ENCODE results near the gene LRRC43. TPM values are rescaled to one million over a fixed set of nuclear protein-coding genes. Genes with fewer than 3 reads are reported as not detected.

LRRC43 gene
- total and polyA plus RNA-seq, 12 donors, result 0.17 to 4.5 (median 1.1) TPM

DNA sequence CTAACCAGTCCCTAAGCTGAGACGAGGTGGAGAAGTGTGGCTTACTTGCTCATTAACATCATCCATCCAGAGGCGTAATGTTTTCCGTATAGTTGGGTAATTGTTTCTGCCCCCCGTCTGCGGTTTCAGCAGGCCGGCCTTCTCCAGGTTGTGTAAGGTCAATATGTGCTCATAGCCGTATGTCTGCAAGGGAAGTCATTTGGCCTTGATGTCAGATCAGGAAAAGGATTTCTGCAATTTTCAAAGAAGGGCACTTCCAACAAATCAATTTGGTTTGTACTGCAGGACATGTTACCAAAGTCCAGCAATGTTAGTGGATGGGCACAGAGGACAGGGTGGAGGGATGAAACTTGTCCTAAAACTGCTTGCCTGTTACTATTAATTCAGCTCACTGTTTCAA lies 52.8 kb downstream of the LRRC43 start:
- Histone ChIP-seq H3K9me3 (replicated peaks in 1 of 3) (no peaks in the 10 kb centered on the region), H3K4me3 (no peak overlapping the region), H3K27ac (peak overlapping the region in 1 of 5 donors; percentile 38), H3K36me3 (replicated peaks in 1 of 2) (peaks cover 0 to 58% of the 10 kb centered on the region in 2 donors), H3K4me1 (replicated peaks in 1 of 2) (no peaks in the 10 kb centered on the region), H3K27me3 (no peaks in the 10 kb centered on the region)
- no peak for TF ChIP-seq POLR2A (IDR thresholded peaks at IDR 0.05)
- TF ChIP-seq, protein P1, sequence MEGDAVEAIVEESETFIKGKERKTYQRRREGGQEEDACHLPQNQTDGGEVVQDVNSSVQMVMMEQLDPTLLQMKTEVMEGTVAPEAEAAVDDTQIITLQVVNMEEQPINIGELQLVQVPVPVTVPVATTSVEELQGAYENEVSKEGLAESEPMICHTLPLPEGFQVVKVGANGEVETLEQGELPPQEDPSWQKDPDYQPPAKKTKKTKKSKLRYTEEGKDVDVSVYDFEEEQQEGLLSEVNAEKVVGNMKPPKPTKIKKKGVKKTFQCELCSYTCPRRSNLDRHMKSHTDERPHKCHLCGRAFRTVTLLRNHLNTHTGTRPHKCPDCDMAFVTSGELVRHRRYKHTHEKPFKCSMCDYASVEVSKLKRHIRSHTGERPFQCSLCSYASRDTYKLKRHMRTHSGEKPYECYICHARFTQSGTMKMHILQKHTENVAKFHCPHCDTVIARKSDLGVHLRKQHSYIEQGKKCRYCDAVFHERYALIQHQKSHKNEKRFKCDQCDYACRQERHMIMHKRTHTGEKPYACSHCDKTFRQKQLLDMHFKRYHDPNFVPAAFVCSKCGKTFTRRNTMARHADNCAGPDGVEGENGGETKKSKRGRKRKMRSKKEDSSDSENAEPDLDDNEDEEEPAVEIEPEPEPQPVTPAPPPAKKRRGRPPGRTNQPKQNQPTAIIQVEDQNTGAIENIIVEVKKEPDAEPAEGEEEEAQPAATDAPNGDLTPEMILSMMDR (IDR thresholded peaks at IDR 0.05), result no peak
- WGBS, 4 donors, result 50 to 64% (median 54%) methylated on average over 7 of the region's 7 CpGs
- intact Hi-C loops (cut with DNase I), result no loop called here
- peak in 5 of 7 donors; percentile 23 to 56 (median 31) for DNase-seq

DNA sequence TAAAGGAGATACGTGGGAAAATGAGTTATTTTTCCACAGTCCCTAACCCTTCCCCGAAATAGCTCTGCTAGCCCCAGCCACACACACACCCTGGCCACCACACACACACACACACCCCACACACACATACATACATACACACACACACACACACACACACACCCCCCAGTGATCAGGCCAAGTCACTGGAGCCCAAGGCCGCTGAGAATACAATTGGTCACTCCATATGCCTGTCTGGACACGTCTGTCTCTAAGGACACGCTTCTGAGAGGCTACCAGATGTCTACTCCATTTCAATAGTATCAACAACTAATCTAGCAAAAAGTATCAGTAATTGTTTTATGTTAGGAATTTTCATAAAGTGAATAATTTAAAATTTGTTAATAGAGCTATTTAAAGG lies 55.9 kb downstream of the LRRC43 start:
- TF ChIP-seq, protein P1 (IDR thresholded peaks at IDR 0.05), result no peak
- TF ChIP-seq POLR2A (IDR thresholded peaks at IDR 0.05), result no peak
- Histone ChIP-seq H3K27ac (no peak overlapping the region), H3K36me3 (replicated peaks in 1 of 2) (peaks cover 0 to 46% of the 10 kb centered on the region in 2 donors), H3K4me1 (replicated peaks in 1 of 2) (no peaks in the 10 kb centered on the region), H3K27me3 (no peaks in the 10 kb centered on the region), H3K4me3 (no peak overlapping the region), H3K9me3 (replicated peaks in 1 of 3) (no peaks in the 10 kb centered on the region)
- WGBS, 4 donors, result 89 to 92% (median 90%) methylated on average over 5 of the region's 5 CpGs
- intact Hi-C loops (cut with DNase I), result no loop called here
- DNase-seq, result peak in 1 of 7 donors; percentile 35

DNA sequence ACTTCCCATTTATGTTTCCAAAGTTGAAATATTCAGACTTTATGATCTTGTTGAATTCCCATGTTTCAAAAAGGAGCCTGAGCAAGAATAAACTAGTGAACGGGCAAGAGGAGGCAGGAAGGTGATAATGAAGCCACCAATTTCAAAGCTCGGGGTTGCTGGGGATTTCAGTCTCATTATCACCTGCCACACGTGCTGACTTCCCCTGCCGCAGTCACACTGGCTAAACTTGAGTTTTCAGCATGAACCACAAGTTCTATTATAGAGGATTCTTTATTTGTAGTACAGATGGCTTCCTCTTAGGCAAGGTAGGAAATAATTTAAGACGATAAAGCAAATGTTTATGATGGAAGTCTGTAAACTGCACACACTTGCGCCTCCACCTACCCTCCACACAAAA lies 61.0 kb downstream of the LRRC43 start:
- Histone ChIP-seq H3K9me3 (replicated peaks in 1 of 3) (no peaks in the 10 kb centered on the region), H3K4me3 (no peak overlapping the region), H3K27me3 (no peaks in the 10 kb centered on the region), H3K27ac (no peak overlapping the region), H3K4me1 (replicated peaks in 1 of 2) (no peaks in the 10 kb centered on the region), H3K36me3 (replicated peaks in 1 of 2) (peaks cover 0 to 23% of the 10 kb centered on the region in 2 donors)
- WGBS, 4 donors, result 83 to 88% (median 85%) methylated on average over 6 of the region's 6 CpGs
- intact Hi-C loops (cut with DNase I), result no loop called here
- DNase-seq, result peak in 1 of 7 donors; percentile 11
- TF ChIP-seq POLR2A (IDR thresholded peaks at IDR 0.05), result no peak
- TF ChIP-seq, protein P1 (IDR thresholded peaks at IDR 0.05), result no peak

DNA sequence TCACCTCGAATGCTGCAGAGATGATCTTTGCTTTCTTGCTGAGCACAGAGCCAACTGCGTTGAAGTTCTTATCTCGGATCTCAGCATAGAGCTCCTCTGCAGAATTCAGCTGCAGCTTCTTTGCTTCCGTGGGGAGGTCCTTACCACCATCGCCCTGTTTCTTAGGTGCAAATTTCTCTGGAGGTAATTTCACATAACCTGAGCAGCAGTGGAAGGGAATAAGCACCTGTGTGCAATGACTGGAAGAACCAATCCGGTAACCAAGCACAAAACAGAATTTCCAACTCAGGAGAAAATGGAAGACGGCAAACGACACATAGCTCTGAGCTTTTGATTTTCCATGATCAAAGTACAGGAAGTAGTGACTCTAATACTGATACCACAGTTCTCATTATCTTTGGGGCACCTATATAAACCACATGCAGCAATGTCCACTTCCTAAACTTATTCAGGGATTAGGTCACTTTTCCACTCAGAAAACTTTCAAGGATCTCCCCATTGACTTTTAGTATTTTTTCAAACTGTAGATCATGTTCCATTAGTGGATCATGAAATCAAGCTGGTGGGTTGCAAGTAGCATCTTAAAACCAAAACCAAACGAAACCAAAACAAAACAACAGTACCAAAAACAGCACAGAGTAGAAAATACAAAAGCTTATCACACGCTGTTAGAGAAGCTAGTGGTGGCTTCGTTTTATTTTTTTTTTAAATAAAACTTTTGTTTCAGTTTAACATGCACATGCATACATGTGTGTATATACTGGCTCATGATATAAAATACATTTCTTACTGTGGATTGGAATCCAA lies 61.8 kb downstream of the LRRC43 start:
- no peak for TF ChIP-seq POLR2A (IDR thresholded peaks at IDR 0.05)
- TF ChIP-seq, protein P1 (IDR thresholded peaks at IDR 0.05), result no peak
- no peak overlapping the region for H3K4me3 ChIP-seq
- H3K27ac ChIP-seq, result no peak overlapping the region
- H3K36me3 ChIP-seq (replicated peaks in 1 of 2), result peaks cover 0 to 31% of the 10 kb centered on the region in 2 donors
- no peaks in the 10 kb centered on the region for H3K9me3 ChIP-seq (replicated peaks in 1 of 3)
- H3K4me1 ChIP-seq (replicated peaks in 1 of 2), result no peaks in the 10 kb centered on the region
- intact Hi-C loops (cut with DNase I), result no loop called here
- WGBS, 4 donors, result 78 to 88% (median 86%) methylated on average over 11 of the region's 11 CpGs
- peak in 1 of 7 donors; percentile 18 for DNase-seq
- H3K27me3 ChIP-seq, result no peaks in the 10 kb centered on the region
